ENCODE measurements around the gene RPTN.

RPTN gene

DNA sequence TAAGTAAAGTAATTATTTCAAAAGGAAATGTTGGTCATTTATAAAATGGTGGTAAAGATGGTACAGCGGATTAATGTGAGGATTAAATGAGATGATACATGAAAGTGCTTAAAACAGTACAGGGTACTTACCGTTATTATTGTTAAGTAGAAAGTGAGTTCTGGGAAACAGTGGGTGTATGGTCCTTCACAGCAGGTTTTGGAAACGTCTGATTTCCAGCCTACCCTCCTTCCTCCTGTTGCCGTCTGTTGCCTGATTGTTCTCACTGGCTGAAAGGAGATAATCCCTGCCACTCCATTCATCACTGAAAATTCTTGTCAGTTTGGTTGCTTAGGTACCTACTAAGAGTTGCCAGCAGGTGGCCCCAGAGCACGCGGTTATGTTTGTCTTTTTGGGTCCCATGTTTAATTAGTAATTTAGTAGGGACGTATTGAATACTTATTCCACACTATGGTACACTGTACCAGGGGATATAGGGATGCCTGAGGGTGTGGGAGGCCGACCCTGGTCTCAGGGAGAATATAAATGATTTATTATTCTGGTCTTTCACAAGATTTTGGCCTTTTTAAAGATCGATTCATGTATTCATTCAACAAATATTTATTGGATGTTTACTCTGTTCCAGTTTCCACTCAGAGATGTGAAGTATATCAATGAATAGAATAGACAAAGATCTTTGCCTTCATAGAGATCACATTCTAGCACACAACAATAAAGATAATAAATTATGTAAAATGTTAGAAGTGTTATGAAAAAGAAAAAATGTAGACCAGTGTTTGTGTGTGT is 30.8 kb upstream of the RPTN start:
- peak overlapping the region; percentile 70 for H3K4me3 ChIP-seq
- no peak for DNase-seq (ENCODE audit: low spot score)
- TF ChIP-seq, protein P1, sequence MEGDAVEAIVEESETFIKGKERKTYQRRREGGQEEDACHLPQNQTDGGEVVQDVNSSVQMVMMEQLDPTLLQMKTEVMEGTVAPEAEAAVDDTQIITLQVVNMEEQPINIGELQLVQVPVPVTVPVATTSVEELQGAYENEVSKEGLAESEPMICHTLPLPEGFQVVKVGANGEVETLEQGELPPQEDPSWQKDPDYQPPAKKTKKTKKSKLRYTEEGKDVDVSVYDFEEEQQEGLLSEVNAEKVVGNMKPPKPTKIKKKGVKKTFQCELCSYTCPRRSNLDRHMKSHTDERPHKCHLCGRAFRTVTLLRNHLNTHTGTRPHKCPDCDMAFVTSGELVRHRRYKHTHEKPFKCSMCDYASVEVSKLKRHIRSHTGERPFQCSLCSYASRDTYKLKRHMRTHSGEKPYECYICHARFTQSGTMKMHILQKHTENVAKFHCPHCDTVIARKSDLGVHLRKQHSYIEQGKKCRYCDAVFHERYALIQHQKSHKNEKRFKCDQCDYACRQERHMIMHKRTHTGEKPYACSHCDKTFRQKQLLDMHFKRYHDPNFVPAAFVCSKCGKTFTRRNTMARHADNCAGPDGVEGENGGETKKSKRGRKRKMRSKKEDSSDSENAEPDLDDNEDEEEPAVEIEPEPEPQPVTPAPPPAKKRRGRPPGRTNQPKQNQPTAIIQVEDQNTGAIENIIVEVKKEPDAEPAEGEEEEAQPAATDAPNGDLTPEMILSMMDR (IDR thresholded peaks at IDR 0.05): peak; percentile 40
- peak overlapping the region in 1 of 2 donors; percentile 70 for H3K27ac ChIP-seq

DNA sequence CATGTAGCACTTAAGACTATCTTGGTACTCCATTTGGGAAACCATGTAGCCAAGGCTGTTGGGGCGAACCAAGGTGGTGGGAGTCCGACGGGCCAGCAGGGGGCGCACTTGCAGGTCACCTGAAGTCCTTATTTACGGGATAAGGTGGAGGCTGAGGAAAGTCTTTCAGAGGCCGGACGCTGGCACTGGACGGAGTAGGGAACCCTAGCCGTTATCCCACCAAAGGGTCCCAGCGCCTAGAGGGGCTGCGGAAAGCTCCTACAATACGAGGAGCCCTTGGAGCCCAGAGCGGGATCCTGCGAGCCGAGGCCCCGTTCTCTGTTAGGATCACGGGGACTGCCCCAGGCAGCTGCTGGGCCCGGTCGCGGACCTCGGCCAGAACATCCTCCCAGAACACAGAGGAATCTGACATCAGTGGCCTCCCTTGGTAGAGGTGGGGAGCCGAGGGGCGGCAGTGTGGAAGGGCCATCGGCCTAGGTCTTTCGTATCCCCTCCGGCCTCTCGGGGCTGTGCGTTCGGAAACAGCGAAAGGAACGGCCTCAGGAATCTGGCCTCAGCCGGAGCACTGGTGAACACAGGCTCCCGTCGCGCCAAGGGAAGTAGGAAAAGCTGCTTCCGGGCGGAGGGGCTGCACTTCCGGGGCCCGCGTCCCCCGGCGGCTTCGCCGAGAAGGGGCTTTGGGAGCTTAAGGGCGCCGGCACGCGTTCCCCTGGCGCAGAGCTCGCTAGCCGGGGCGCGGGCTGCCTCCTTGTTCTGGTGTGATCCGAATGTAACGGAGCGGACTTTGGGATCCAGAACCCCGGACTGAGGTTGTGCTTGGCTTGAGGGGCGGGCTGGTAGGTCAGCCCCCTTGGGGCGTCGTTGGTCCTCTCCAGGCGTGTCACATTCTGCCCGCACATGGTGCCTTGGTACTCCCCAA is 29.9 kb upstream of the RPTN start:
- peak overlapping the region; percentile 70 for H3K4me3 ChIP-seq
- no peak for DNase-seq (ENCODE audit: low spot score)
- TF ChIP-seq, protein P1 (IDR thresholded peaks at IDR 0.05): peak; percentile 68
- H3K27ac ChIP-seq: peak overlapping the region; percentile 70

DNA sequence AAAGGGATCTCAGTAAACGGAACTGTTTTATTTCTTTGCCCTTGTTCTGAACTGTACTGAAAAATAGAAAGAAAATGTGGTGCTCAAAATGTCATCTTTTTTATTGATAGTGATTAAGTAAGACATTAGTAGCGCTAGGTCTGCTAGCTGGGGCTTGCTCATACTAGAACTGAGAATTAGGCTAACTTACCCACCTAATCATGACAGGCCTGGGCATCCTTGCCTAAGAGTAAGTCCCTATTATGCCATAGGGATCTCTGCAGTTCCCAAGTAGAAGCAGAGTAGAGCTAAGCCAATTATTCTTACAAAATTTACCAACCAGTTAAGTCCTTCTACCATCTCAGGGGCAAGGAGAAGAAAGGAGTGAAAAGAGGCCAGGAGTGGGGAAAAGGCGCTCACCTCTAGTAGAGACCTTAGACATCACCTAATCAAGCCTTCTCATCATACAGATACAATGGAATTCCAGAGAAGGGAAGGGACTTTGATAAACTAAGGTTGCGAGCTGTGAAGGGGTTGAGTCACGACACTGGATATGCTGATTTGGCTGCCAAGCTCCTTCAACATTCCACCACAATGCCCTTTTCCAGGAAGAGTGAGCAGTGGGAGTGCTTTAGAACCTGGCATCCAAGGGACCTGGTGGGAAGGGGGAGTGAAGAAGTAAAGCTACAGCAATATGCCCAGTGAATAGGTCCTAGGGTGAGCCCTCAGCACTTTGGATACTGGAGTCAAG is 27.7 kb upstream of the RPTN start:
- no peak for DNase-seq (ENCODE audit: low spot score)
- no peak overlapping the region for H3K27ac ChIP-seq
- TF ChIP-seq, protein P1 (IDR thresholded peaks at IDR 0.05): no peak
- no peak overlapping the region for H3K4me3 ChIP-seq

DNA sequence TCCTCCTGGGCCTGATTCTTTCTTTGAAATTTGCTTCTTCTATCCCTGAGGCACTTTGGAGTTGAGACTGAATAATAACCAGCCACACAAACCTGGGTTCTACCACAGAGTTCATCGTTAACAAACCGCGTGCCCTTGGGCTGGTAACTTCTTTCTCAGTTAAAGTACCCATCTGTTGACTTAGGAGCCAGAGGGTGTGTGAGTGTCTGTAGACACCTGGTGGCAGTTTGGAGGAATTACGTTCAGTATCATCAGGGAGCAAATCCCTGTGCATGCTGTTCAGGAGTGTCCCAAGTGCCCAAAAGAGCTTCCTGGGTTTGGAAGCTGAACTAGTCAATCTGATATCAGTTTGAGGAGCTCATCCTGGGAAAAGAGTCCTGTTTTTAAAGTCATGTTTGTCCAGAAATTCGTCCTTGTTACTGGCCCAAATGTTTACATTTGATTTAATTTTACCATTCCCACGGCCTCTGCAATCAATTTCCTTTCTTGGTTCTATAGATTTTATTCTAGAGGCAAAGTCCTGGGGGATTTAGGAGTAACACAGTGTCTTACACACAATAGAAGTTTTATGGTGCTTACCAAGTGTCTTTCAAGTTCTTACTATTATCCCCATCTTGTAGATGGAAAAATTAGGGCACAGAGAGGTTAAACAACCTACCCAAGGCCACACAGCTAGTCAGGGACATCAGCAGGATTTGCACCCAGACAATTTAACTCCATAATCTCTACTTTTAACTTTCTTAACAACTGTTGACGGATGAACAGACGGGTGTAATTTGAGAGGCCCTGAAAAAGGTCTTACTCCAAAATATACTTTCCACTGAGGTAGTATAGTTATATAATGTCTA is 26.7 kb upstream of the RPTN start:
- no peak overlapping the region for H3K27ac ChIP-seq
- no peak overlapping the region for H3K4me3 ChIP-seq
- TF ChIP-seq, protein P1 (IDR thresholded peaks at IDR 0.05): peak; percentile 50
- DNase-seq (ENCODE audit: low spot score): no peak

DNA sequence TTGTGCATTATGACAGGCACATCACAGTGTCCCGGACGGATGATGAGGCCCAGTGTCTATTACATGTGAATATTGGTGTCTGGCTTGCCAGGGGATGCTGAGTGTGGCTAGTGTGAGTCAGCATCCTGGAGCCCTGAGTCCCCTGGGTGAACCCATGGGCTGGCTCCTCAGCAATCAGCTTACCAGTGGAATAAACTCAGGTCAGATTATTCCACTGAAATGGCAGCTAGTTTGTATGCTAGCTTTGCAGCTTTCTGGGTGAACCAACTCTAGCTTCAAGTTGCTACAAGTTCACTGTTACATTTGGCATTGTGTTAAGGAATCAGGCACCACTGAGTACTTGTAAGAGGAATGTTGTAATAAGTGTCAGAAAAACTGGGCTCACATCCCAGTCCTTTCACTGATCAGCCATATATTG is 23.9 kb upstream of the RPTN start:
- no peak for DNase-seq (ENCODE audit: low spot score)
- no peak overlapping the region for H3K4me3 ChIP-seq
- no peak overlapping the region for H3K27ac ChIP-seq
- TF ChIP-seq, protein P1 (IDR thresholded peaks at IDR 0.05): no peak

DNA sequence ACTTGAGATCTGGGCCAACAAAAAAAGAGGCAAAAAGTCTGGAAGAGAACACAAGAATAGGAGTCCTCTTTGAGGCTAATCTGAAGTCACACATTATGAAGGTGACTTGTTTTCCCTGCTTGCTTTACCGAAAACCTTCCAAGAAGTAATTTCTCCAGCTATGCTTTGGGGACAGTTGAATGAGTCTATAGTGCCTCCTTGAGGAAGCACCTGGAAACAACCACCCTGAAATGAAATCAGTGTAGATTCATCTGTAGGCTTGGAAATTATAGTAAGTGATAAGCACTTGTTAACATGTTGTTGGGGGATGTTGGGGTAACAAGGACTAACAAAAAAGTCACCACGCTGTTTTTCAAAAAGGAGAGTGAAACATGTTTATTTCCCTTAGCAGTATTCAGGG is 23.4 kb upstream of the RPTN start:
- TF ChIP-seq, protein P1 (IDR thresholded peaks at IDR 0.05): no peak
- DNase-seq (ENCODE audit: low spot score): no peak
- H3K27ac ChIP-seq: no peak overlapping the region

More for the DNA sequence above, 23.4 kb upstream of the RPTN start:
- H3K4me3 ChIP-seq: no peak overlapping the region
